Activated naive CD8-positive, alpha-beta T cell treated with anti-CD3 and anti-CD28 coated beads, Interleukin-2, amount 10 ng/mL, durations not matched to agents 7 days and 5 days (primary cell): ENCODE data around the gene CEPT1. TPM values are rescaled to one million over a fixed set of nuclear protein-coding genes. Genes with fewer than 3 reads are reported as not detected.

Source experiments
- ATAC-seq: fragments of 150-1000 bp; cut with Tn5 transposase; one replicate; pipeline ENCODE4 v1.10.0; 2021; ENCODE audit warnings: low read depth, moderate library complexity
- POLR2A ChIA-PET: fragments of 350-600 bp; sonication (Branson Sonifier 250); formaldehyde crosslinking; loops from one replicate; lab custom pipeline; 2021; ENCODE audit warnings: antibody characterized with exemption; lab: Charles Lee
- DNase-seq: peaks from one replicate; pipeline ENCODE4 v3.0.0; 2021
- H3K27ac Mint-ChIP-seq: one replicate; pipeline ENCODE4 v1.8.0; 2022; ENCODE audit warnings: mild to moderate bottlenecking, mixed read lengths
- H3K27me3 Mint-ChIP-seq: one replicate; pipeline ENCODE4 v1.8.0; 2022; ENCODE audit warnings: mild to moderate bottlenecking, moderate library complexity, mixed read lengths
- H3K36me3 Mint-ChIP-seq: one replicate; pipeline ENCODE4 v1.8.0; 2021; ENCODE audit warnings: mild to moderate bottlenecking, mixed read lengths
- H3K4me1 Mint-ChIP-seq: one replicate; pipeline ENCODE4 v1.8.0; 2021; ENCODE audit warnings: mixed read lengths
- H3K4me3 Mint-ChIP-seq: one replicate; pipeline ENCODE4 v1.8.0; 2022; ENCODE audit warnings: mild to moderate bottlenecking, moderate library complexity, mixed read lengths
- H3K9me3 Mint-ChIP-seq: one replicate; pipeline ENCODE4 v1.8.0; 2021; ENCODE audit warnings: mixed read lengths
- total RNA-seq, 2 experiments: library from RNA; stranded (reverse); gene quantifications; one replicate each; pipeline ENCODE4 v1.2.3, GENCODE V29; 2021

Gene CEPT1
- total RNA-seq, 2 experiments from 2014 or later = 44.1 to 46.5 TPM

- ATAC-seq (no peak), DNase-seq (no peak)
- POLR2A ChIA-PET = no interaction called here
- H3K27ac Mint-ChIP-seq = no peak overlapping the region
- no peaks in the 10 kb centered on the region for H3K9me3 Mint-ChIP-seq
- H3K4me1 Mint-ChIP-seq = peaks cover 27% of the 10 kb centered on the region
- no peaks in the 10 kb centered on the region for H3K27me3 Mint-ChIP-seq
- H3K36me3 Mint-ChIP-seq = peaks cover 48% of the 10 kb centered on the region
- no peak overlapping the region for H3K4me3 Mint-ChIP-seq
These were observed 17.4 kb downstream of the CEPT1 start for GRCh38 chr1:111157431-111157830.

- ATAC-seq (no peak), DNase-seq (no peak)
- H3K36me3 Mint-ChIP-seq = peaks cover 27% of the 10 kb centered on the region
- H3K9me3 Mint-ChIP-seq = no peaks in the 10 kb centered on the region
- POLR2A ChIA-PET = no interaction called here
- peaks cover 8% of the 10 kb centered on the region for H3K4me1 Mint-ChIP-seq
- no peak overlapping the region for H3K27ac Mint-ChIP-seq
- no peaks in the 10 kb centered on the region for H3K27me3 Mint-ChIP-seq
- H3K4me3 Mint-ChIP-seq = no peak overlapping the region
These were observed 21.9 kb downstream of the CEPT1 start for GRCh38 chr1:111161843-111162487.

GRCh38 chr1:111162488-111162880 lies 22.5 kb downstream of the CEPT1 start:
- H3K4me1 Mint-ChIP-seq = peaks cover 8% of the 10 kb centered on the region
- H3K36me3 Mint-ChIP-seq = peaks cover 27% of the 10 kb centered on the region
- ATAC-seq (no peak), DNase-seq (no peak)
- no peaks in the 10 kb centered on the region for H3K27me3 Mint-ChIP-seq
- no peak overlapping the region for H3K27ac Mint-ChIP-seq
- POLR2A ChIA-PET = no interaction called here
- no peaks in the 10 kb centered on the region for H3K9me3 Mint-ChIP-seq
- no peak overlapping the region for H3K4me3 Mint-ChIP-seq

- POLR2A ChIA-PET = no interaction called here
- no peaks in the 10 kb centered on the region for H3K9me3 Mint-ChIP-seq
- no peak overlapping the region for H3K4me3 Mint-ChIP-seq
- peaks cover 8% of the 10 kb centered on the region for H3K4me1 Mint-ChIP-seq
- H3K36me3 Mint-ChIP-seq = peaks cover 35% of the 10 kb centered on the region
- H3K27ac Mint-ChIP-seq = no peak overlapping the region
- no peaks in the 10 kb centered on the region for H3K27me3 Mint-ChIP-seq
- ATAC-seq = no peak
- DNase-seq = no peak
These were observed 23.3 kb downstream of the CEPT1 start for GRCh38 chr1:111163363-111163762.

GRCh38 chr1:111164151-111164550 lies 24.1 kb downstream of the CEPT1 start:
- Mint-ChIP-seq H3K4me3 (no peak overlapping the region), H3K27ac (no peak overlapping the region), H3K36me3 (peaks cover 40% of the 10 kb centered on the region), H3K9me3 (no peaks in the 10 kb centered on the region), H3K27me3 (no peaks in the 10 kb centered on the region), H3K4me1 (peaks cover 9% of the 10 kb centered on the region)
- DNase-seq = no peak
- POLR2A ChIA-PET = no interaction called here
- ATAC-seq = no peak

GRCh38 chr1:111172463-111172862 lies 32.4 kb downstream of the CEPT1 start:
- no peaks in the 10 kb centered on the region for H3K27me3 Mint-ChIP-seq
- H3K4me1 Mint-ChIP-seq = peaks cover 10% of the 10 kb centered on the region
- DNase-seq = no peak
- ATAC-seq = no peak
- POLR2A ChIA-PET = no interaction called here
- peaks cover 55% of the 10 kb centered on the region for H3K36me3 Mint-ChIP-seq
- no peak overlapping the region for H3K4me3 Mint-ChIP-seq
- no peaks in the 10 kb centered on the region for H3K9me3 Mint-ChIP-seq
- no peak overlapping the region for H3K27ac Mint-ChIP-seq

GRCh38 chr1:111174070-111174469 lies 34.0 kb downstream of the CEPT1 start:
- no peak for ATAC-seq
- Mint-ChIP-seq H3K27ac (no peak overlapping the region), H3K36me3 (peaks cover 47% of the 10 kb centered on the region), H3K9me3 (no peaks in the 10 kb centered on the region), H3K4me1 (peaks cover 10% of the 10 kb centered on the region), H3K4me3 (no peak overlapping the region), H3K27me3 (no peaks in the 10 kb centered on the region)
- DNase-seq = no peak
- POLR2A ChIA-PET = no interaction called here

GRCh38 chr1:111175349-111175748 lies 35.3 kb downstream of the CEPT1 start:
- Mint-ChIP-seq H3K9me3 (no peaks in the 10 kb centered on the region), H3K4me1 (peaks cover 10% of the 10 kb centered on the region), H3K4me3 (no peak overlapping the region), H3K27ac (no peak overlapping the region), H3K27me3 (no peaks in the 10 kb centered on the region), H3K36me3 (peaks cover 52% of the 10 kb centered on the region)
- POLR2A ChIA-PET = no interaction called here
- no peak for DNase-seq
- no peak for ATAC-seq

GRCh38 chr1:111176678-111177077 lies 36.7 kb downstream of the CEPT1 start:
- Mint-ChIP-seq H3K4me3 (no peak overlapping the region), H3K36me3 (peaks cover 54% of the 10 kb centered on the region), H3K4me1 (peaks cover 10% of the 10 kb centered on the region), H3K27ac (no peak overlapping the region), H3K9me3 (no peaks in the 10 kb centered on the region), H3K27me3 (no peaks in the 10 kb centered on the region)
- no peak for ATAC-seq
- DNase-seq = no peak
- POLR2A ChIA-PET = no interaction called here

- H3K4me3 Mint-ChIP-seq = no peak overlapping the region
- H3K27me3 Mint-ChIP-seq = no peaks in the 10 kb centered on the region
- H3K4me1 Mint-ChIP-seq = peaks cover 9% of the 10 kb centered on the region
- ATAC-seq = no peak
- H3K27ac Mint-ChIP-seq = no peak overlapping the region
- H3K36me3 Mint-ChIP-seq = peaks cover 58% of the 10 kb centered on the region
- no peaks in the 10 kb centered on the region for H3K9me3 Mint-ChIP-seq
- POLR2A ChIA-PET = interaction anchor here (0.7 kb wide), 1 partner anchor 42 kb away, joined by 3 read pairs; no protein-coding TSS in a partner anchor
- DNase-seq = no peak
These were observed 40.0 kb downstream of the CEPT1 start for GRCh38 chr1:111179968-111180533.

GRCh38 chr1:111182052-111182451 lies 42.0 kb downstream of the CEPT1 start:
- Mint-ChIP-seq H3K27me3 (no peaks in the 10 kb centered on the region), H3K9me3 (no peaks in the 10 kb centered on the region), H3K36me3 (peaks cover 63% of the 10 kb centered on the region), H3K4me3 (no peak overlapping the region), H3K4me1 (peaks cover 18% of the 10 kb centered on the region), H3K27ac (no peak overlapping the region)
- DNase-seq (no peak), ATAC-seq (no peak)
- POLR2A ChIA-PET = interaction anchor here (0.7 to 2.1 kb wide), 3 partner anchors 9 to 17 kb away, joined by 3 to 10 read pairs (median 3); partner anchors contain the start of gene DENND2D

- DNase-seq (no peak), ATAC-seq (no peak)
- H3K36me3 Mint-ChIP-seq = peaks cover 66% of the 10 kb centered on the region
- no peak overlapping the region for H3K27ac Mint-ChIP-seq
- no peaks in the 10 kb centered on the region for H3K27me3 Mint-ChIP-seq
- no peaks in the 10 kb centered on the region for H3K9me3 Mint-ChIP-seq
- H3K4me1 Mint-ChIP-seq = peaks cover 28% of the 10 kb centered on the region
- no peak overlapping the region for H3K4me3 Mint-ChIP-seq
- POLR2A ChIA-PET = interaction anchor here (0.9 to 2.1 kb wide), 6 partner anchors 8 to 33 kb away, joined by 3 to 10 read pairs (median 6); partner anchors contain the start of gene DENND2D
These were observed 43.5 kb downstream of the CEPT1 start for GRCh38 chr1:111183308-111184069.

GRCh38 chr1:111184663-111185062 lies 44.6 kb downstream of the CEPT1 start:
- H3K4me1 Mint-ChIP-seq = peaks cover 36% of the 10 kb centered on the region
- peaks cover 69% of the 10 kb centered on the region for H3K36me3 Mint-ChIP-seq
- POLR2A ChIA-PET = interaction anchor here (1.0 kb wide), 1 partner anchor 41 kb away, joined by 3 read pairs; no protein-coding TSS in a partner anchor
- ATAC-seq (no peak), DNase-seq (no peak)
- H3K4me3 Mint-ChIP-seq = no peak overlapping the region
- no peaks in the 10 kb centered on the region for H3K27me3 Mint-ChIP-seq
- H3K27ac Mint-ChIP-seq = no peak overlapping the region
- H3K9me3 Mint-ChIP-seq = no peaks in the 10 kb centered on the region
